ENCODE measurements around the gene TRAF7.
"Not testable (repeated sequence)": the region's sequence is repeated elsewhere in the genome, so short reads cannot be mapped to it uniquely, and the experiment has no call there.

GRCh38 chr16:2124377-2124693 is 31.2 kb upstream of the TRAF7 start:
- not testable (repeated sequence) for TF ChIP-seq EP300 (IDR thresholded peaks at IDR 0.05; ENCODE audit: low read depth in 2 of 2, low read length in 2 of 2); EP300 (CRISPR knock-in tag; IDR thresholded peaks at IDR 0.05; ENCODE audit: borderline replicate concordance); EZH2 (conservative IDR thresholded peaks at IDR 0.05; ENCODE audit: low read depth, low read length); ZBTB33 (CRISPR knock-in tag; IDR thresholded peaks at IDR 0.05); MTA1 (CRISPR knock-in tag; IDR thresholded peaks at IDR 0.05; ENCODE audit: borderline replicate concordance); ATF5 (CRISPR knock-in tag; IDR thresholded peaks at IDR 0.05; ENCODE audit: low read depth); MAZ (IDR thresholded peaks at IDR 0.05; ENCODE audit: borderline replicate concordance, low read depth, low read length); MAZ (CRISPR knock-in tag; IDR thresholded peaks at IDR 0.05; ENCODE audit: low read depth); POLR2A (IDR thresholded peaks at IDR 0.05; ENCODE audit: insufficient read depth in 1 of 2, low read depth in 2 of 2, low read length in 2 of 2); ZNF605 (CRISPR knock-in tag; IDR thresholded peaks at IDR 0.05); NCOA1 (CRISPR knock-in tag; IDR thresholded peaks at IDR 0.05)
